ENCODE results near the gene RUNX2. TPM values are rescaled to one million over a fixed set of nuclear protein-coding genes. Genes with fewer than 3 reads are reported as not detected.

The RUNX2 gene
- total and polyA plus RNA-seq, 2 of the 8 experiments (the other 6 are each of a cell fraction or from before 2014, with no cell fraction given), result 0.26 to 1.2 TPM

GRCh38 chr6:45675634-45676033 is 347.5 kb downstream of the RUNX2 start:
- no peak overlapping the region for H3K4ac ChIP-seq (replicated peaks; ENCODE audit: insufficient read length, low read depth, low read length)
- no peak overlapping the region for H4K5ac ChIP-seq (ENCODE audit: insufficient read length, low read depth, low read length)
- FAIRE-seq (no peak), DNase-seq (ENCODE audit: low read depth in 1 of 2, low spot score in 2 of 2) (no peak)
- H3K27me3 ChIP-seq (replicated peaks in 1 of 4; ENCODE audit: control insufficient read depth in 3 of 4, extremely low read depth in 1 of 4, insufficient read depth in 3 of 4, low read length in 3 of 4), result no peaks in the 10 kb centered on the region
- H2AFZ ChIP-seq (ENCODE audit: low read length), result peak overlapping the region; percentile 70
- H3K18ac ChIP-seq (ENCODE audit: extremely low read depth, low read length), result no peak overlapping the region
- H3K79me2 ChIP-seq (ENCODE audit: control insufficient read depth in 1 of 2, insufficient read depth in 2 of 2, low read length in 2 of 2), result no peaks in the 10 kb centered on the region
- no peak overlapping the region for H3K14ac ChIP-seq (ENCODE audit: insufficient read length)
- H3K9ac ChIP-seq (replicated peaks in 1 of 4; ENCODE audit: extremely low read depth in 1 of 4, low read depth in 3 of 4, low read length in 3 of 4), result no peak overlapping the region
- H4K20me1 ChIP-seq (replicated peaks in 1 of 2; ENCODE audit: control insufficient read depth in 1 of 2, insufficient read depth in 2 of 2, low read length in 2 of 2), result no peaks in the 10 kb centered on the region
- no peaks in the 10 kb centered on the region for H3K23me2 ChIP-seq (ENCODE audit: low read depth, low read length)
- no peak overlapping the region for H3K23ac ChIP-seq (ENCODE audit: insufficient read length)
- peak overlapping the region; percentile 21 to 57; a peak in 1 of 4 replicates for H3K4me2 ChIP-seq (ENCODE audit: insufficient read depth in 1 of 2, low read depth in 2 of 2, low read length in 2 of 2)
- H4K8ac ChIP-seq (ENCODE audit: extremely low read depth, insufficient read depth, low read length), result peak overlapping the region; percentile 84
- H2BK20ac ChIP-seq (ENCODE audit: low read length), result peak overlapping the region; percentile 63; the same call in 1 of the 2 replicates
- H3K27ac ChIP-seq (ENCODE audit: low read depth, low read length), result no peak overlapping the region
- no peak overlapping the region for H2BK120ac ChIP-seq (replicated peaks; ENCODE audit: low read depth, low read length)
- peak overlapping the region; percentile 90; the same call in 1 of the 2 replicates for H2BK12ac ChIP-seq (ENCODE audit: low read depth, low read length)
- no peak overlapping the region for H2AK5ac ChIP-seq (ENCODE audit: low read depth, low read length)
- CTCF ChIA-PET (ENCODE audit: partially characterized antibody), result interaction anchor here (1.1 to 1.5 kb wide), 4 partner anchors 11 to 1032 kb away, joined by 3 to 5 read pairs (median 4); no protein-coding TSS in a partner anchor
- 89% methylated on average over 11 of the region's 11 CpGs; no CpG with 5 or more reads in 1 of the 2 experiments for WGBS, 2 experiments (ENCODE audit: extremely low coverage in 1 of 2, insufficient coverage in 1 of 2, insufficient read length in 1 of 2, insufficient replicate concordance in 2 of 2, low coverage in 1 of 2, low lambda C conversion rate in 2 of 2, missing lambda C conversion rate in 1 of 2)
- no peak for TF ChIP-seq SRF (IDR thresholded peaks at IDR 0.05; ENCODE audit: low read depth, low read length)
- H3K79me1 ChIP-seq (ENCODE audit: low read depth, low read length), result no peaks in the 10 kb centered on the region
- H2BK5ac ChIP-seq (ENCODE audit: low read depth, low read length), result no peak overlapping the region
- no peak overlapping the region for H3K56ac ChIP-seq (replicated peaks; ENCODE audit: insufficient read length, low read depth, low read length)
- H3K9me3 ChIP-seq (ENCODE audit: insufficient read depth in 2 of 2, low read depth in 1 of 2, low read length in 1 of 2), result peaks cover 2 to 3% of the 10 kb centered on the region in 2 experiments; a peak in 2 of 4 replicates
- H3K4me1 ChIP-seq (replicated peaks in 1 of 4; ENCODE audit: control insufficient read depth in 3 of 4, insufficient read depth in 4 of 4, low read length in 3 of 4), result peaks cover 0 to 5% (median 1%) of the 10 kb centered on the region in 4 experiments; a peak in 3 of 7 replicates
- H3K4me3 ChIP-seq (ENCODE audit: extremely low read depth in 1 of 4, insufficient read depth in 2 of 4, low read depth in 3 of 4, low read length in 4 of 4), result no peak overlapping the region
- no peaks in the 10 kb centered on the region for H3K36me3 ChIP-seq (ENCODE audit: control insufficient read depth in 2 of 4, insufficient read depth in 4 of 4, low read length in 3 of 4)
- peak overlapping the region; percentile 81; the same call in 1 of the 2 replicates for H2BK15ac ChIP-seq (ENCODE audit: low read length)
- POLR2A ChIA-PET (ENCODE audit: partially characterized antibody), result no interaction called here
- H4K91ac ChIP-seq (replicated peaks; ENCODE audit: insufficient read length, low read length), result peak overlapping the region; percentile 17

Data from H1 (cell line).